Measurements from ENCODE around the gene SUSD2.
"Not testable (repeated sequence)": the region's sequence is repeated elsewhere in the genome, so short reads cannot be mapped to it uniquely, and the experiment has no call there.

The SUSD2 gene

GRCh38 chr22:24219750-24220149 lies 38.5 kb downstream of the SUSD2 start:
- DNase-seq, result no peak

DNA sequence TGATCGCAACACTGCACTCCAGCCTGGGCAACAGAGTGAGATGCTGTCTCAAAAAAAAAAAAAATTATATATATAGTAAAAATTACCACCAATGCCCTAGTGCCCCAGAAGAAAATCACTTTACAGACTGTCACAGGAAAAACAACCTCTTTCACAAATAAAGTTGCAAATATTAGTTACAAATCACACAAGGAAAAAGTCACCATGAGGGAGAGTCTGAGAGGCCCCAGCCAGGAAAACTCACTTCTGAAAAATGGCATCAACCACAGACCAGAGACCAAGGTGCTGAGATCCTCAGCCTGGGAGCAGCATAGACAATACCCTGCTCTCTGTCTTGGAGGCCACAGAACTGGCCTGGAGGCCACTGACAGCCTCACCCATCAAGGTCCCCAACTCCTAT lies 43.2 kb downstream of the SUSD2 start:
- no peak for DNase-seq

- no peak for DNase-seq
Observed at GRCh38 chr22:24225044-24225601, 43.8 kb downstream of the SUSD2 start.

- no peak for DNase-seq
Observed at GRCh38 chr22:24225951-24226350, 44.7 kb downstream of the SUSD2 start.

DNA sequence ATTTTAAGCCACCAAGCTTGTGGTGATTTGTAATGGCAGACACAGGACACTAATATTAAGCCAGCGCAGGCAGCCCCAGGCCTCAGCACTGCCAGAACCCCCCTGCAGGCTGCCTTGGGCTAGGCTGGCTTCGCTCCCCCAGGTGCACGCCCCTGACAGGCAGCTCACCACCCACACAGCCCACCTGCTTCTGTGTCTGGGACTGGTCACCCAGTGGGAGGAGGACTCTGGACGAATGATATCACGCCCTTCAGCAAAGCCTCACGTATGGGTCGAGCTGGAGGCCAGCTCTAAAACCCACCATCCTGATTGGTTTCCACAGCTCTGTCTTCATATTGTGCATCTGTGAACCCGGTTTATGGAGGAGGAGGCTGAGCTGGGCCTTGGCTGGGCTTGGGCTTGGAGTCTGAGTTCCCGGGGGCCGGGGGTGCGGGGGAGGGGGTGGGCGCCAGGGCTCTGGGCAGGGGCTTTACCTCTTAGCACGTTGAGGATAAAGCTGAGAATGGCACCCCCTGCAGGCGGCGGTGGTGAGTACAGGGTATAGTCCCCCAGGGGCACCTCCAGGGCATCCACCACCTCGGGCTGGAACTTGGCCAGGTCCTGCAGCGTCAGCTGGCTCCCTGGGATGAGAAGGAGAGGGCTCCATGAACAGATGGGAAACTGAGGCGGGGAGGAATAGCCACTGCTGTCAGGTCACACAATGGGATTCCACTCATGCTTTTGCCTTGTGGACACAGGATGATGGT lies 49.8 kb downstream of the SUSD2 start:
- peak; percentile 70 for DNase-seq

GRCh38 chr22:24231706-24232105 lies 50.4 kb downstream of the SUSD2 start:
- no peak for DNase-seq

- no peak for DNase-seq
Observed at GRCh38 chr22:24232124-24232523, 50.8 kb downstream of the SUSD2 start.

- DNase-seq, result no peak
Observed at GRCh38 chr22:24232725-24233124, 51.4 kb downstream of the SUSD2 start.

DNA sequence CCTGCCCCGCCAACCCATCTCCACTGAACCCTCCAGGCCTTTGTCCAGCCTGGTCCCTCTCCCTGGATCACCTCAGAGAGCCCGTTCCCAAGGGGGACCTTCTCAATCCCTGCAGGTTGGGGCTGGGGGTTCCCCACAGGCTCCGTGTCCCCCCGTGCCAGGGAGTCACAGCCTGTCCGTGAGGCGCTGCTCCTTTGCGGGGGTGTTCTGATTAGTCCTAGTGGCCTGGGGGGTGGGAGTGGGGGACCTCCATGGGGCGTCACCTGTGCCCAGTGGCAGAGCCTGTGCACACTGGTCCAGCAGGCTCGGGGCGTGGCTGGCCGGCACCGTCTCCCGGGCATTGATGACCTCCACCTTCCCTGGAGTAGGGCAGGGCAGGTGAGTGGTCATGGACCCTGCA lies 51.9 kb downstream of the SUSD2 start:
- DNase-seq, result no peak

DNA sequence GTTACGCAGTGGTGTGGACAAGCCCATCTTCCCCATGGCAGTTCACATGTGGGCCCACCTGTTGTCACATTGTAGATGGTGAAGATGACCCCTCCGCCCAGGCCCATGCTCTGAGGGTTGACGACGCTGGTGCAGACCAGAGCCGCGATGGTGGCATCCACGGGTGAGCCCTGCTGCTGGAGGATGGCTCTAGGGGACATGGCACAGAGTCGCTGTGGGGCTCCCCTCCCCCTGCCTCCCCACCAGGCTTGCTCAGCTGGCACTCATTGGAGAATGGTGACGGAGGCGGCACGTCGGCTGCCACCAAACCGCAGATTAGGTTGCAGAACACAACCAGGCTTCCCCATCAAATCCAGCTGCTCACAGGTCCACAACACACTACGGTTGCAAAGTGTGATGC lies 52.5 kb downstream of the SUSD2 start:
- DNase-seq, result no peak

GRCh38 chr22:24235315-24235714 lies 54.0 kb downstream of the SUSD2 start:
- DNase-seq, result no peak

- DNase-seq, result no peak
Observed at GRCh38 chr22:24236656-24237055, 55.4 kb downstream of the SUSD2 start.

DNA sequence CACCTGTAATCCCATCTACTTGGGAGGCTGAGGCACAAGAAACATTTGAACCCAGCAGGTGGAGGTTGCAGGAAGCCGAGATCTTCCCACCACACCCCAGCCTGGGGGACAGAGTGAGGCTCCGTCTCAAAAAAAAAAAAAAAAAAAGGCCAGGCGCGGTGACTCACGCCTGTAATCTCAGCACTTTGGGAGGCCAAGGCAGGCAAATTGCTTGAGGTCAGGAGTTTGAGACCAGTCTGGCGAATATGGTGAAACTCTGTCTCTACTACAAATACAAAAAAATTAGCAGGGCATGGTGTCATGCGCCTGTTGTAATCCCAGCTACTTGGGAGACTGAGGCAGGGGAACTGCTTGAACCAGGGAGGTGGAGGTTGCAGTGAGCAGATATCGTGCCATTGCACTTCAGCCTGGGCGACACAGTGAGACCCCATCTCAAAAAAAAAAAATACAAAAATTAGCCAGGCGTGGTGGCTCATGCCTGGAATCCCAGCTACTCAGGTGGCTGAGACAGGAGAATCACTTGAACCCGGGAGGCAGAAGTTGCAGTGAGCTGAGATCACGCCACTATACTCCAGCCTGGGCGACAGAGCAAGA lies 56.9 kb downstream of the SUSD2 start:
- DNase-seq, result not testable (repeated sequence)

Measured in activated naive CD4-positive, alpha-beta T cell treated with Interleukin-2 at 50 U/mL for 16 hours (primary cell).